ENCODE results near the gene YWHAE. TPM values are rescaled to one million over a fixed set of nuclear protein-coding genes. Genes with fewer than 3 reads are reported as not detected.
"Not testable (repeated sequence)": the region's sequence is repeated elsewhere in the genome, so short reads cannot be mapped to it uniquely, and the experiment has no call there.

Gene YWHAE
- total and polyA plus RNA-seq, 2 of the 4 experiments (the other 2 are of a cell fraction): 358 to 774 TPM

- peak; percentile 24; the same call in 1 of the 2 replicates for ATAC-seq (ENCODE audit: low read depth)
- H3K4ac ChIP-seq (ENCODE audit: low read depth, low read length); H3K4me2 ChIP-seq (ENCODE audit: low read depth, low read length); H3K36me3 ChIP-seq (ENCODE audit: control insufficient read depth, insufficient read depth, low read length); H2AFZ ChIP-seq (replicated peaks; ENCODE audit: low read length, poor library complexity); H2BK5ac ChIP-seq (ENCODE audit: low read depth, low read length, poor library complexity, severe bottlenecking); H4K8ac ChIP-seq (ENCODE audit: low read depth in 2 of 2, low read length in 2 of 2); in situ Hi-C loops (cut with MboI; ENCODE audit: low sequenced_read_pairs); H3K14ac ChIP-seq (replicated peaks; ENCODE audit: low read depth, low read length); H3K4me3 ChIP-seq (ENCODE audit: insufficient read depth, low read depth, low read length); intact Hi-C loops (cut with micrococcal nuclease); H2BK20ac ChIP-seq (ENCODE audit: low read depth, low read length); BruUV-seq (replicated peaks); H3K56ac ChIP-seq (ENCODE audit: extremely low read depth, insufficient read depth, low read length); POLR2A ChIA-PET (ENCODE audit: unreplicated experiment); dilution Hi-C loops (cut with HindIII; ENCODE audit: low sequenced_read_pairs, unreplicated experiment); H2AK9ac ChIP-seq (replicated peaks; ENCODE audit: low read depth, low read length, poor library complexity); H2BK15ac ChIP-seq (ENCODE audit: low read depth, low read length); H3K23ac ChIP-seq (ENCODE audit: low read depth, low read length); H4K91ac ChIP-seq (ENCODE audit: insufficient read depth, low read depth, low read length); H3K27me3 ChIP-seq (ENCODE audit: control insufficient read depth, insufficient read depth, low read length); H2AK5ac ChIP-seq (ENCODE audit: low read depth, low read length); H3K9ac ChIP-seq (ENCODE audit: low read depth, low read length); H3K9me3 ChIP-seq (ENCODE audit: control insufficient read depth, insufficient read depth, low read length); H3K18ac ChIP-seq (ENCODE audit: low read depth, low read length); H4K5ac ChIP-seq (ENCODE audit: low read depth, low read length); H2BK120ac ChIP-seq (ENCODE audit: low read depth, low read length): not testable (repeated sequence)
- CTCF ChIA-PET: interaction anchor here (2.2 kb wide), 1 partner anchor 13 kb away, joined by 10 read pairs; no protein-coding TSS in a partner anchor
- 63% methylated on average over 6 of the region's 10 CpGs; no CpG with 5 or more reads in 1 of the 2 experiments for WGBS, 2 experiments (ENCODE audit: extremely low coverage in 2 of 2, insufficient read length in 1 of 2)
- Histone ChIP-seq H3K9me1 (ENCODE audit: insufficient read depth, low read length) (peaks cover 34% of the 10 kb centered on the region), H3K79me1 (ENCODE audit: low read depth in 1 of 2, low read length in 2 of 2) (peaks cover 0 to 62% of the 10 kb centered on the region in 2 experiments; a peak in 2 of 4 replicates), H3K4me1 (ENCODE audit: control insufficient read depth, insufficient read depth, low read length) (peaks cover 32% of the 10 kb centered on the region), H3K27ac (ENCODE audit: insufficient read depth, low read length) (peak overlapping the region; percentile 37; the same call in 1 of the 2 replicates), H4K20me1 (ENCODE audit: insufficient read depth, low read length) (peaks cover 100% of the 10 kb centered on the region)
- peak; percentile 28 for DNase-seq
These were observed 21.6 kb downstream of the YWHAE start for GRCh38 chr17:1378476-1378860.
